Measurements from ENCODE around the gene OTUD6A.

GRCh38 chrX:70066646-70067045, 4.4 kb downstream of the OTUD6A start:
- TF ChIP-seq CTCF (IDR thresholded peaks at IDR 0.05) (no peak), POLR2A (IDR thresholded peaks at IDR 0.05) (no peak)

Data from uterus (tissue), 2 donors.